ENCODE measurements around the gene LHX5.

The LHX5 gene

DNA sequence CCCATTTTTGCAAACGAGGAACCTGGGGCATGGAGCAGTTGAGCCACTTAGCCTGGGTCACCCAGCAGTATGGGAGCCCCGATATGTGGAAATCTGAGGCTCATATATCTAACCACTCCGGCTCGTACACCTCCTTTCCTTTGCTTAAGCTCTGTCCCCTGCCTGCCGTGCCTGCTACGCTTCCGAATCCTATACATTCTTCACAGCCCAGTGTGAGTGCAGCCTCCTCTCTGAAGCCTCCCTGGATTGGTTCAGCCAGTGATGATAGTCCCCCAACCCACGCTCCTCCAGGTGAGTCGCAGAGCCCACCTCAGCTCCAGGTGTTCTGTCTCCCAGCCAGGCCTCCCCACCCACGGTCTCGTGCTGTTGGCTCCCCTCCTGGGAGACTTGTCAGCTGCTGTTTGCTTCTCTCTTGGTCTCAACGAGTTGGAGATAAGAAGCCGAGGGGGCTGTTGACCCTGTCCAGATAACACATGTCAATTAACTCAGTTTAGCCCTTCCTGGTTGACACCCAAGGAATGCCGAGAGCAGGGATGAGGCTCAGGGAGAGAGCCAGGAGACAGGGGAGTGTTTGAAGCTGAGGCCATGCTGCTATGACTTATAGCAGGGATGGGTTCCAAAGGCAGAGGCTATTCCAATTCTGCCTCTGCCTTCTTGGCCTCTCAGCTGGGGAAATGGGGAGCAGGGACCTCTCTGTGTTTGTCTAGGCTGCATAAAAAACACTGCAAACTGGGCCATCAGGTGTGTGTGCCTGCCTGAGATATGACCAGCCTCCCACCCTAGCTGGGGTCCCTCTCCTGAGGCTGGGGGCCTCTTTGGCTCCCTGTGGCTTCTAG is 30.5 kb downstream of the LHX5 start:
- Histone ChIP-seq H3K9me3 (ENCODE audit: control insufficient read depth, low read length) (no peaks in the 10 kb centered on the region), H3K27me3 (replicated peaks; ENCODE audit: control insufficient read depth, insufficient read depth, low read length, poor library complexity, severe bottlenecking) (no peaks in the 10 kb centered on the region), H3K27ac (ENCODE audit: insufficient read depth, low read length, poor library complexity, severe bottlenecking) (no peak overlapping the region), H3K4me3 (ENCODE audit: insufficient read depth, low read depth, low read length, poor library complexity, severe bottlenecking) (no peak overlapping the region), H3K4me1 (ENCODE audit: control insufficient read depth, insufficient read depth, low read length, poor library complexity, severe bottlenecking) (no peaks in the 10 kb centered on the region), H3K36me3 (ENCODE audit: control insufficient read depth, insufficient read depth, low read length) (no peaks in the 10 kb centered on the region)
- no peak for DNase-seq

- Histone ChIP-seq H3K36me3 (ENCODE audit: control insufficient read depth, insufficient read depth, low read length) (no peaks in the 10 kb centered on the region), H3K4me3 (ENCODE audit: insufficient read depth, low read depth, low read length, poor library complexity, severe bottlenecking) (no peak overlapping the region), H3K9me3 (ENCODE audit: control insufficient read depth, low read length) (no peaks in the 10 kb centered on the region), H3K4me1 (ENCODE audit: control insufficient read depth, insufficient read depth, low read length, poor library complexity, severe bottlenecking) (no peaks in the 10 kb centered on the region), H3K27ac (ENCODE audit: insufficient read depth, low read length, poor library complexity, severe bottlenecking) (no peak overlapping the region), H3K27me3 (replicated peaks; ENCODE audit: control insufficient read depth, insufficient read depth, low read length, poor library complexity, severe bottlenecking) (no peaks in the 10 kb centered on the region)
- no peak for DNase-seq
These were observed 31.3 kb downstream of the LHX5 start for GRCh38 chr12:113440336-113440735.

- Histone ChIP-seq H3K27ac (ENCODE audit: insufficient read depth, low read length, poor library complexity, severe bottlenecking) (no peak overlapping the region), H3K36me3 (ENCODE audit: control insufficient read depth, insufficient read depth, low read length) (no peaks in the 10 kb centered on the region), H3K27me3 (replicated peaks; ENCODE audit: control insufficient read depth, insufficient read depth, low read length, poor library complexity, severe bottlenecking) (no peaks in the 10 kb centered on the region), H3K4me1 (ENCODE audit: control insufficient read depth, insufficient read depth, low read length, poor library complexity, severe bottlenecking) (no peaks in the 10 kb centered on the region), H3K9me3 (ENCODE audit: control insufficient read depth, low read length) (no peaks in the 10 kb centered on the region), H3K4me3 (ENCODE audit: insufficient read depth, low read depth, low read length, poor library complexity, severe bottlenecking) (no peak overlapping the region)
- no peak for DNase-seq
These were observed 32.1 kb downstream of the LHX5 start for GRCh38 chr12:113439606-113440030.

- no peak overlapping the region for H3K27ac ChIP-seq (ENCODE audit: insufficient read depth, low read length, poor library complexity, severe bottlenecking)
- H3K36me3 ChIP-seq (ENCODE audit: control insufficient read depth, insufficient read depth, low read length): no peaks in the 10 kb centered on the region
- H3K9me3 ChIP-seq (ENCODE audit: control insufficient read depth, low read length): no peaks in the 10 kb centered on the region
- no peaks in the 10 kb centered on the region for H3K4me1 ChIP-seq (ENCODE audit: control insufficient read depth, insufficient read depth, low read length, poor library complexity, severe bottlenecking)
- H3K27me3 ChIP-seq (replicated peaks; ENCODE audit: control insufficient read depth, insufficient read depth, low read length, poor library complexity, severe bottlenecking): no peaks in the 10 kb centered on the region
- no peak overlapping the region for H3K4me3 ChIP-seq (ENCODE audit: insufficient read depth, low read depth, low read length, poor library complexity, severe bottlenecking)
- no peak for DNase-seq
These were observed 32.4 kb downstream of the LHX5 start for GRCh38 chr12:113439301-113439597.

DNA sequence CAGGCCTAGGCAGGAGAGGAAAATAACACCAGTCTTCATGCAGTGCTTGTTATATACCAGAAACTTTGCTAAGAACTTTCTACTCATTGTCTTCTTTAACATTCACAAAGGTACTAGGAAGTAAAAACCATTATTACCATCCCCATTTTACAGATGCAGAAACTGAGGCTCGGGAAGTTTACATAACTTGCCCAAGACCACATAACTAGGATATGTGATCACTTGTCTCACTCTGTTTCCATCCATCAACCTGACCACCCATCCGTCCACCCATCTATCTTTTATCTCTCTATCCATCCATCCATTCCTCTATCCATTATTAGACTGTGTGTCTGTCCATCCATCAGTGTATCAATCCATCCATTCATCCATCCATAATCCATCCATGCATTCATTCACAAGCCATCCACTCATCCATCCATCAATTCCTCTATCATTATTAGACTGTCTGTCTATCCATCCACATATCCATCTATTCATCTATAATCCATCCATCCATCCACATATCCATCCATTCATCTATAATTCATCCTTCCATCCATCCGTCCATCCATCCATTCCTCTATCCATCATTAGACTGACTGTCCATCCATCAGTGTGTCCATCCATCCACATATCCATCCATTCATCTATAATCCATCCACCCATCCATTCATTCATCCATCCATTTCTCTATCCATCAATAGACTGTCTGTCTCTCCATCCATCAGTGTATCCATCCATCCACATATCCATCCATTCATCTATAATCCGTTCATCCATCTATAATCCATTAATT is 33.0 kb downstream of the LHX5 start:
- Histone ChIP-seq H3K36me3 (ENCODE audit: control insufficient read depth, insufficient read depth, low read length) (no peaks in the 10 kb centered on the region), H3K4me3 (ENCODE audit: insufficient read depth, low read depth, low read length, poor library complexity, severe bottlenecking) (no peak overlapping the region), H3K4me1 (ENCODE audit: control insufficient read depth, insufficient read depth, low read length, poor library complexity, severe bottlenecking) (no peaks in the 10 kb centered on the region), H3K27ac (ENCODE audit: insufficient read depth, low read length, poor library complexity, severe bottlenecking) (no peak overlapping the region), H3K9me3 (ENCODE audit: control insufficient read depth, low read length) (no peaks in the 10 kb centered on the region), H3K27me3 (replicated peaks; ENCODE audit: control insufficient read depth, insufficient read depth, low read length, poor library complexity, severe bottlenecking) (no peaks in the 10 kb centered on the region)
- no peak for DNase-seq

DNA sequence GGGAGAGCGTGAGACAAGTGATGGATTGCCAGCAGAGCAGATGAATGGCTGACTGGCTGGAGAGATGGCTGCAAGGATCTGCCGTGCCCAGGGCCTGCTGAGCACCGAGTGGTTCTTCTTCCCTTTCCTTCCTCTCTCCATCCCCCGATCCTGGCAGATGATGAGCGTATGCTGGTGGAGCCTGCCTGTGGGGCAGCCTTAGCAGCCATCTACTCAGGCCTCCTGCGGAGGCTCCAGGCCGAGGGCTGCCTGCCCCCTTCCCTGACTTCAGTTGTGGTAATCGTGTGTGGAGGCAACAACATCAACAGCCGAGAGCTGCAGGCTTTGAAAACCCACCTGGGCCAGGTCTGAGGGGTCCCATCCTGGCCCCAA is 34.0 kb downstream of the LHX5 start:
- Histone ChIP-seq H3K4me1 (ENCODE audit: control insufficient read depth, insufficient read depth, low read length, poor library complexity, severe bottlenecking) (no peaks in the 10 kb centered on the region), H3K27me3 (replicated peaks; ENCODE audit: control insufficient read depth, insufficient read depth, low read length, poor library complexity, severe bottlenecking) (no peaks in the 10 kb centered on the region), H3K27ac (ENCODE audit: insufficient read depth, low read length, poor library complexity, severe bottlenecking) (no peak overlapping the region), H3K9me3 (ENCODE audit: control insufficient read depth, low read length) (no peaks in the 10 kb centered on the region), H3K36me3 (ENCODE audit: control insufficient read depth, insufficient read depth, low read length) (no peaks in the 10 kb centered on the region), H3K4me3 (ENCODE audit: insufficient read depth, low read depth, low read length, poor library complexity, severe bottlenecking) (no peak overlapping the region)
- DNase-seq: no peak

DNA sequence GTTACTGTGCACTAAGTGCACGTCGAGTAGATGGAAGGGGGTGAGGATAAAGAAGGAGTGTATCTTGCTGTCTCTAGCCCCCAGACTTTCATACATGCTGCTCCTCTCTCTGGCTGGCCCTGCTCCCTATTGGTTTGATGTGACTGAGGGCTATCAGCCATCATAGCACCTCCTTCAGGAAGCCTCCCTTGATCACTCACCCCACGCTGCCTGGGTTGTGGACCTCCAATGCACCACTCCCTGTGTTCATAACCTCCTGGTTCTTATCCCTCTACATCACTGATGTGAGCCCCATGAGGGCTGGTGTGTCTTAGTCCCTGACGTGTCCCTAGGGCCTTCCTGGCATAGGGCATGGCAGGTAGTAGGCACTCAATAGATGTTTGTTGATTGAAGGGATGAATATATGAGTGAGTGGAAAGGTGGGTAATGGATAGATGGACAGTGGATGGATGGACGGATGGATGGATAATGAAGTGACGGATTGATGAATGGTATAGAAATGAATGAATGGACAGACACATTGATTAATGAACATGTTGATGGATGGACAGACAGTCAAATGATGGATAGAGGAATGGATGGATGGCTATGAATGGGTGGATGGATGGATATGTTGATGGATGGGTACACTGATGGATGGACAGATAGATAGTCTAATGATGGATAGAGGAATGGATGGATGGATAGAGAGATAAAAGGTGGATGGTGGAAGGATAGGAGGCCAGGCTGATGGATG is 34.5 kb downstream of the LHX5 start:
- no peaks in the 10 kb centered on the region for H3K27me3 ChIP-seq (replicated peaks; ENCODE audit: control insufficient read depth, insufficient read depth, low read length, poor library complexity, severe bottlenecking)
- H3K36me3 ChIP-seq (ENCODE audit: control insufficient read depth, insufficient read depth, low read length): no peaks in the 10 kb centered on the region
- H3K4me3 ChIP-seq (ENCODE audit: insufficient read depth, low read depth, low read length, poor library complexity, severe bottlenecking): no peak overlapping the region
- DNase-seq: no peak
- H3K27ac ChIP-seq (ENCODE audit: insufficient read depth, low read length, poor library complexity, severe bottlenecking): no peak overlapping the region
- H3K9me3 ChIP-seq (ENCODE audit: control insufficient read depth, low read length): no peaks in the 10 kb centered on the region
- H3K4me1 ChIP-seq (ENCODE audit: control insufficient read depth, insufficient read depth, low read length, poor library complexity, severe bottlenecking): no peaks in the 10 kb centered on the region

DNA sequence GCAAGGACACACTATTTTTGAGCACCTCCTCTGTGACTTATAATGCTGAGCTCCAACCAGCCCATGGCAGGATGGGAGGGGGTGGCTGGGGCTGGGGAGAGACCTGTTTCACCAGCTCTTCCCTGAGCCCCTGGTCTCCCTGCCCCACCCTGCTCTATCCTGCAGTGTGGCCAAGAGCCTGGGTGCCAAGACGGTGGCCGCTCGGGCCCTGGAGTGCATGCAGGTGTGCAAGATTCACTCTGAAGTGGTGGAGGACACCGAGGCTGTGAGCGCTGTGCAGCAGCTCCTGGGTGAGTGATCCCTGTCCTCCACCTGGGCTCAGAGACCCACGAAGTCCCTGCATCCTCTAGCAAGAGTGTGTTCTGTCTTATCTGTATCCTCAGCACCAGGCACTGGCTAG is 35.1 kb downstream of the LHX5 start:
- Histone ChIP-seq H3K27me3 (replicated peaks; ENCODE audit: control insufficient read depth, insufficient read depth, low read length, poor library complexity, severe bottlenecking) (no peaks in the 10 kb centered on the region), H3K4me3 (ENCODE audit: insufficient read depth, low read depth, low read length, poor library complexity, severe bottlenecking) (no peak overlapping the region), H3K27ac (ENCODE audit: insufficient read depth, low read length, poor library complexity, severe bottlenecking) (no peak overlapping the region), H3K9me3 (ENCODE audit: control insufficient read depth, low read length) (no peaks in the 10 kb centered on the region), H3K4me1 (ENCODE audit: control insufficient read depth, insufficient read depth, low read length, poor library complexity, severe bottlenecking) (no peaks in the 10 kb centered on the region), H3K36me3 (ENCODE audit: control insufficient read depth, insufficient read depth, low read length) (no peaks in the 10 kb centered on the region)
- DNase-seq: no peak

DNA sequence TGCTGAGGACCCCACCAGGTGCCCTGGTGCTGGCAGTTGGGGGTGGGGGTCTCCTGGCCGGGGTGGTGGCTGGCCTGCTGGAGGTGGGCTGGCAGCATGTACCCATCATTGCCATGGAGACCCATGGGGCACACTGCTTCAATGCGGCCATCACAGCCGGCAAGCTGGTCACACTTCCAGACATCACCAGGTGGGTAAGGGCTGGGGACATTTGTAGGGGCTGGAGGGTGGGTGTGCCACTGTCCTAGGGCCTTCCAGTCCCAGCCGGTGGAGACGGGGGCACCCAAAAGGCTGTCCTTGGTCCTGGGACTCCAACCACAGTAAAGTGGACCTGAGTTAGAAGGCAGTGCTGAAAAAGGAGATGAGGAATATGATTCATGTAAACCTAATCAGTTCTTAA is 36.3 kb downstream of the LHX5 start:
- Histone ChIP-seq H3K36me3 (ENCODE audit: control insufficient read depth, insufficient read depth, low read length) (no peaks in the 10 kb centered on the region), H3K27me3 (replicated peaks; ENCODE audit: control insufficient read depth, insufficient read depth, low read length, poor library complexity, severe bottlenecking) (no peaks in the 10 kb centered on the region), H3K4me3 (ENCODE audit: insufficient read depth, low read depth, low read length, poor library complexity, severe bottlenecking) (no peak overlapping the region), H3K27ac (ENCODE audit: insufficient read depth, low read length, poor library complexity, severe bottlenecking) (no peak overlapping the region), H3K9me3 (ENCODE audit: control insufficient read depth, low read length) (no peaks in the 10 kb centered on the region), H3K4me1 (ENCODE audit: control insufficient read depth, insufficient read depth, low read length, poor library complexity, severe bottlenecking) (no peaks in the 10 kb centered on the region)
- no peak for DNase-seq

- no peaks in the 10 kb centered on the region for H3K4me1 ChIP-seq (ENCODE audit: control insufficient read depth, insufficient read depth, low read length, poor library complexity, severe bottlenecking)
- DNase-seq: no peak
- H3K9me3 ChIP-seq (ENCODE audit: control insufficient read depth, low read length): no peaks in the 10 kb centered on the region
- no peak overlapping the region for H3K4me3 ChIP-seq (ENCODE audit: insufficient read depth, low read depth, low read length, poor library complexity, severe bottlenecking)
- H3K27me3 ChIP-seq (replicated peaks; ENCODE audit: control insufficient read depth, insufficient read depth, low read length, poor library complexity, severe bottlenecking): no peaks in the 10 kb centered on the region
- no peak overlapping the region for H3K27ac ChIP-seq (ENCODE audit: insufficient read depth, low read length, poor library complexity, severe bottlenecking)
- no peaks in the 10 kb centered on the region for H3K36me3 ChIP-seq (ENCODE audit: control insufficient read depth, insufficient read depth, low read length)
These were observed 38.7 kb downstream of the LHX5 start for GRCh38 chr12:113432986-113433385.
